Keratinocyte (primary cell): ENCODE data around the gene GIT2. TPM values are rescaled to one million over a fixed set of nuclear protein-coding genes. Genes with fewer than 3 reads are reported as not detected.
"Not testable (repeated sequence)": the region's sequence is repeated elsewhere in the genome, so short reads cannot be mapped to it uniquely, and the experiment has no call there.

Source experiments
- DNase-seq: peaks from one replicate; pipeline ENCODE4 v3.0.0-alpha.2; 2011; ENCODE audit warnings: low read depth, missing footprints, low spot score
- FAIRE-seq: peaks from 2 replicates; lab custom pipeline; 2011; peaks lifted over from hg19 to GRCh38; lab: Jason Lieb, UNC
- H2AFZ ChIP-seq: 2 replicates; pipeline ENCODE4 v1.6.0; 2012; ENCODE audit warnings: low read length, control low read depth, inconsistent platforms; ENCODE audit not compliant: control insufficient read depth
- H3K27ac ChIP-seq: 2 replicates; pipeline ENCODE4 v1.5.1; 2011; ENCODE audit warnings: low read length; ENCODE audit not compliant: control insufficient read depth, insufficient read depth
- H3K27me3 ChIP-seq: 3 replicates; pipeline ENCODE4 v1.6.0; 2011; ENCODE audit warnings: low read length; ENCODE audit not compliant: control insufficient read depth, insufficient read depth; ENCODE audit errors: extremely low read depth
- H3K36me3 ChIP-seq, 2 experiments: 2 replicates in 1 of 2; 3 replicates in 1 of 2; pipeline ENCODE4 v1.5.1; 2011; ENCODE audit warnings: low read length in 2 of 2, mild to moderate bottlenecking in 1 of 2; ENCODE audit not compliant: control insufficient read depth in 2 of 2, insufficient read depth in 2 of 2; ENCODE audit errors: extremely low read depth in 1 of 2
- H3K4me1 ChIP-seq: 3 replicates; pipeline ENCODE4 v1.5.1; 2011; ENCODE audit warnings: low read length; ENCODE audit not compliant: control insufficient read depth, insufficient read depth; ENCODE audit errors: extremely low read depth
- H3K4me2 ChIP-seq: 3 replicates; pipeline ENCODE4 v1.6.0; 2011; ENCODE audit warnings: low read depth, low read length; ENCODE audit not compliant: control insufficient read depth, insufficient read depth; ENCODE audit errors: extremely low read depth
- H3K4me3 ChIP-seq, 3 experiments: fragments of 200-600 bp in 1 of 3; sonication (generic) in 1 of 3; 2 replicates in 2 of 3; 3 replicates in 1 of 3; pipeline ENCODE4 v1.5.1; 2011 to 2016; ENCODE audit warnings: low read length in 3 of 3, mild to moderate bottlenecking in 3 of 3, control low read depth in 2 of 3, inconsistent platforms in 1 of 3, low read depth in 1 of 3, mixed read lengths in 1 of 3, mixed run types in 1 of 3, moderate library complexity in 1 of 3; ENCODE audit not compliant: control insufficient read depth in 2 of 3, insufficient read depth in 2 of 3; ENCODE audit errors: extremely low read depth in 1 of 3
- H3K79me2 ChIP-seq: 2 replicates; pipeline ENCODE4 v1.6.0; 2012; ENCODE audit warnings: low read length; ENCODE audit not compliant: control insufficient read depth, insufficient read depth
- H3K9ac ChIP-seq: 3 replicates; pipeline ENCODE4 v1.6.0; 2011; ENCODE audit warnings: low read length; ENCODE audit not compliant: control insufficient read depth, insufficient read depth; ENCODE audit errors: extremely low read depth
- H3K9me1 ChIP-seq: 3 replicates; pipeline ENCODE4 v1.6.0; 2011; ENCODE audit warnings: low read length; ENCODE audit not compliant: control insufficient read depth, insufficient read depth; ENCODE audit errors: extremely low read depth
- H3K9me3 ChIP-seq: 2 replicates; pipeline ENCODE4 v1.5.1; 2012; ENCODE audit warnings: low read depth, low read length; ENCODE audit not compliant: control insufficient read depth
- H4K20me1 ChIP-seq: 3 replicates; pipeline ENCODE4 v1.6.0; 2011; ENCODE audit warnings: low read length; ENCODE audit not compliant: control insufficient read depth, insufficient read depth; ENCODE audit errors: extremely low read depth
- EZH2 ChIP-seq: IDR thresholded peaks from one replicate; pipeline ENCODE4 v1.6.1; 2012; ENCODE audit warnings: inconsistent platforms, mild to moderate bottlenecking, low read length, moderate library complexity
- dilution Hi-C: fragments of 300-500 bp; cut with MboI; formaldehyde crosslinking; loops from one replicate; pipeline ENCODE4 v1.7.0; 2020; ENCODE audit warnings: low sequenced_read_pairs; ENCODE audit not compliant: extremely low pct_ligation_motif_present
- polyA plus RNA-seq, 5 experiments: library from polyadenylated mRNA; depleted of rRNA in 3 of 5; stranded (reverse) in 3 of 5; stranded (forward) in 1 of 5; unstranded in 1 of 5; fragments of >200 nt; gene quantifications; 1 replicate in 1 of 5; 2 replicates in 3 of 5; 3 replicates in 1 of 5; pipeline versions ENCODE4 v1.2.1 to v1.2.3, GENCODE V29; 2011 to 2012; ENCODE audit warnings: missing spikeins in 2 of 5, low read depth in 1 of 5, low replicate concordance in 1 of 5
- TF ChIP-seq, protein P1 (sequence below), 3 experiments: IDR thresholded peaks in 1 of 3; conservative IDR thresholded peaks in 1 of 3; optimal IDR thresholded peaks in 1 of 3; 2 replicates in 2 of 3; 3 replicates in 1 of 3; pipeline versions ENCODE3 to v1.5.1; 2011; ENCODE audit warnings: low read length in 3 of 3, mild to moderate bottlenecking in 3 of 3, moderate library complexity in 2 of 3, control low read depth in 1 of 3, inconsistent platforms in 1 of 3; ENCODE audit not compliant: insufficient read depth in 2 of 3; ENCODE audit errors: extremely low read depth in 1 of 3

GIT2 gene
- polyA plus RNA-seq, 1 donor (not counting 4 experiments of a cell fraction or from before 2014, with no cell fraction given), result 25.9 TPM

DNA sequence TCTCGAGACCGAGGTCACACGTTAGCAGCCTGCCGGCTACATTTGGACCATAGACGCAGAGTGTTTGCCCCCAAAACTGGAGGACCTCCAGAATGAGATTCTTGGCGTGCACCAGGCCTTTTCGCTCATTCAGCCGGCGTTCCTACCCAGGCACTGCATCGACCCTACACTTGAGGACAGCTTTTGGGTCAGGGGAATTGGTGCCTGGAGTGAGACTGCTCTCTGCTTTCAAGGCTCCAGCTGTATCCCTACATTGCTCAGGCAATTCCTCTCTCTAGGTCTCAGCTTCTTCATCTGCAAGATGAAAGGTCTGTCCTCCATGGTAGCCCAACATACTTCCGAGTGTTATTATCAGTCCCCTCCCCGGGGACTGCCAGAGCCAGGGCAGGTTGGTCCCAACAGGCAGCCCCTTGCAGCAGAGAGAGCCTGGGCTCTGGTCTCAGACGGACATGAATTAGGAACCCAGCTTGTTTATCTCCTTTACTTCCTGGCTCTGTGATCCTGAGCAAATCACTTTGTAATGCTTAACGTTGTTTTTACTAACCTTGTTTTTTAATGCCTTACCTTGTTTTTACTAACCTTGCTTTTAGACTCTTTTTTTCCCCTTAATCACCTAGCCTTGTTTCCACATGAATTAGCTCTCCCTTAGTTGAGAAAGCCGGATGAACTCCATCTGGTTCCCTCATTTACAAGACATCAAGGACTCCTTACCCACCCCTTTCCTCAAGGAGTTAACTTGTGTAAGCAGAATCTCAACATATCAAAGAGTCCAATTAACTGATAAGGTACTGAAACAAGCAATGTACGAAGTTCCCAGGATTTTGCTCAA lies 95.2 kb downstream of the GIT2 start:
- Histone ChIP-seq H4K20me1 (no peaks in the 10 kb centered on the region), H3K9me1 (no peaks in the 10 kb centered on the region), H3K4me3 (peak overlapping the region; percentile 73 to 91 (median 90)), H3K9me3 (no peaks in the 10 kb centered on the region), H3K27me3 (no peaks in the 10 kb centered on the region), H3K79me2 (peaks cover 20% of the 10 kb centered on the region), H3K9ac (peak overlapping the region; percentile 84), H3K27ac (peak overlapping the region; percentile 74), H2AFZ (peak overlapping the region; percentile 100), H3K4me2 (peak overlapping the region; percentile 98), H3K4me1 (peaks cover 16% of the 10 kb centered on the region), H3K36me3 (peaks cover 13 to 20% of the 10 kb centered on the region in 2 experiments)
- DNase-seq (no peak), FAIRE-seq (peak; percentile 17)
- no peak for TF ChIP-seq EZH2
- TF ChIP-seq, protein P1, sequence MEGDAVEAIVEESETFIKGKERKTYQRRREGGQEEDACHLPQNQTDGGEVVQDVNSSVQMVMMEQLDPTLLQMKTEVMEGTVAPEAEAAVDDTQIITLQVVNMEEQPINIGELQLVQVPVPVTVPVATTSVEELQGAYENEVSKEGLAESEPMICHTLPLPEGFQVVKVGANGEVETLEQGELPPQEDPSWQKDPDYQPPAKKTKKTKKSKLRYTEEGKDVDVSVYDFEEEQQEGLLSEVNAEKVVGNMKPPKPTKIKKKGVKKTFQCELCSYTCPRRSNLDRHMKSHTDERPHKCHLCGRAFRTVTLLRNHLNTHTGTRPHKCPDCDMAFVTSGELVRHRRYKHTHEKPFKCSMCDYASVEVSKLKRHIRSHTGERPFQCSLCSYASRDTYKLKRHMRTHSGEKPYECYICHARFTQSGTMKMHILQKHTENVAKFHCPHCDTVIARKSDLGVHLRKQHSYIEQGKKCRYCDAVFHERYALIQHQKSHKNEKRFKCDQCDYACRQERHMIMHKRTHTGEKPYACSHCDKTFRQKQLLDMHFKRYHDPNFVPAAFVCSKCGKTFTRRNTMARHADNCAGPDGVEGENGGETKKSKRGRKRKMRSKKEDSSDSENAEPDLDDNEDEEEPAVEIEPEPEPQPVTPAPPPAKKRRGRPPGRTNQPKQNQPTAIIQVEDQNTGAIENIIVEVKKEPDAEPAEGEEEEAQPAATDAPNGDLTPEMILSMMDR (optimal IDR thresholded peaks at IDR 0.05 in 1 of 3, IDR thresholded peaks at IDR 0.05 in 1 of 3, conservative IDR thresholded peaks at IDR 0.05 in 1 of 3; ENCODE audit: extremely low read depth in 1 of 3, insufficient read depth in 2 of 3, low read length in 3 of 3), result no peak
- dilution Hi-C loops, result no loop called here

DNA sequence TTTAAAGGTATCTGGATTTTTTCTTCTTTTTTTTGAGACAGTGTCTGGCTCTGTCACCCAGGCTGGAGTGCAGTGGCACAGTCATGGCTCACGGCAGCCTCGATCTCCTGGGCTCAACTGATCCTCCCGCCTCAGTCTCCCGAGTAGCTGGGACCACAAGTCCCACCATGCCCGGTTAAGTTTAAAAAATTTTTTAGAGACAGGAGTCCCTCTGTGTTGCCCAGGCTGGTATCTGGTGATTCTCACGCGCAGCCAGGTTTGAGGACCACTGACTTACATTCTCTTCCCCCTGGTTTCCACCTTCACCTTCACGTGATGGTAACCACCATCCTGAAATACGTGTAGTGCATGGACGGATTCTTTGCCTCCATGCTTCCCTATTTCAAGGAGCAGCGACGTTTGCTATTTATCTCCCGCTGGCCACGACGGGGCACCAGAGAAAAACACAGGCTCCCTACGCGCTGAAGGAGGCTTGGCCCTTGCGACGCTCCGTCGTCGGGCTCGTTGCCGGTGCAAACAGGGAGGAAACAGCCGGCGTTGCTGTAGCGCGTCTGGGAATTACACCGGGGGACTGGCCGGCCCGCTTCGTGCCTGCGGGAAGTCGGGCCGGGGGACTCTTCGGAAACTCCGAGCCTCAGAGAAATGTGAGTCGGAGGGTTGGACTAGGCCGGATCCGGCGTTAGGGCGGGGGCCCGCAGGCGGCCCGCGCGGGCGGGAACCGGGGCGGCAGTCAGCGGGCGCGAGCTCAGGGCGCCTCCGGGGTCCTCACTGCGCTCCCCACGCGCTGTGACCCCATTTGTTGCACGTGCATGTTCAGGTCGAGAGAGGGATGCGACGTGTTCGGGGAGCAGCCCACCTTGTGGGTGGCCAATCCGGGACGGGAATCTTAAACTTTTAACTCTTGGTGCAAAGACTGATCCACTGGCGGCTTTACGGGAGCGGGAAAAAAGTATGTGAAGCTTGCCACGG lies 96.1 kb downstream of the GIT2 start, which contains the start of gene TCHP:
Gene TCHP, plus strand, starts transcription at position 492 of the 969 bp plus-strand sequence. CDS start 2,753 bp downstream, outside the sequence.
- Histone ChIP-seq H3K27ac (peak within 1 kb of the TSS; percentile 74), H3K79me2 (peaks cover 20% of the 10 kb centered on the region), H4K20me1 (no peaks in the 10 kb centered on the region), H3K4me1 (peaks cover 16% of the 10 kb centered on the region), H2AFZ (peak within 1 kb of the TSS; percentile 100), H3K4me2 (peak within 1 kb of the TSS; percentile 98), H3K9ac (peak within 1 kb of the TSS; percentile 84), H3K27me3 (no peaks in the 10 kb centered on the region), H3K9me3 (no peaks in the 10 kb centered on the region), H3K36me3 (peaks cover 12 to 16% of the 10 kb centered on the region in 2 experiments), H3K4me3 (peak within 1 kb of the TSS; percentile 73 to 91 (median 90)), H3K9me1 (no peaks in the 10 kb centered on the region)
- FAIRE-seq (peak; percentile 26), DNase-seq (no peak)
- TF ChIP-seq EZH2, result no peak
- TF ChIP-seq, protein P1 (optimal IDR thresholded peaks at IDR 0.05 in 1 of 3, IDR thresholded peaks at IDR 0.05 in 1 of 3, conservative IDR thresholded peaks at IDR 0.05 in 1 of 3; ENCODE audit: extremely low read depth in 1 of 3, insufficient read depth in 2 of 3, low read length in 3 of 3), result peak; percentile 34 to 74 (median 36)
- dilution Hi-C loops, result no loop called here

DNA sequence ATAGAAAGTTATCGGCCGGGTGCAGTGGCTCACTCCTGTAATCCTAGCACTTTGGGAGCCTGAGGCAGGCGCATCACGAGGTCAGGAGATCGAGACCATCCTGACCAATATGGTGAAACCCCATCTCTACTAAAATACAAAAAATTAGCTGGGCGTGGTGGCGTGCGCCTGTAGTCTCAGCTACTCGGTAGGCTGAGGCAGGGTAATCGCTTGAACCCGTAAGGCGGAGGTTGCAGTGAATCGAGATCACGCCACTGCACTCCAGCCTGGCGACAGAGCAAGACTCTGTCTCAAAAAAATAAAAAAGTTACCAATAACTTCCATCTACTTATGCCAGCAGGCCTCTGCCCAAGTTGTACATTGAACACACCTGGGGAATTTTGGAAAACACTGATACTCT lies 96.8 kb downstream of the GIT2 start:
- H3K27ac ChIP-seq, result peak overlapping the region; percentile 74
- H3K4me3 ChIP-seq, result peak overlapping the region; percentile 73 to 91 (median 90)
- DNase-seq, H3K27me3 ChIP-seq, dilution Hi-C loops, FAIRE-seq, H3K9me1 ChIP-seq, H4K20me1 ChIP-seq, H3K9me3 ChIP-seq: not testable (repeated sequence)
- H3K79me2 ChIP-seq, result peaks cover 20% of the 10 kb centered on the region
- H3K36me3 ChIP-seq, result peaks cover 12 to 14% of the 10 kb centered on the region in 2 experiments
- H3K4me2 ChIP-seq, result peak overlapping the region; percentile 98
- peak overlapping the region; percentile 84 for H3K9ac ChIP-seq
- H3K4me1 ChIP-seq, result peaks cover 16% of the 10 kb centered on the region
- H2AFZ ChIP-seq, result peak overlapping the region; percentile 100
